Epithelial cell of esophagus (primary cell): Measurements from ENCODE around the gene EHMT1.
"Not testable (repeated sequence)": the region's sequence is repeated elsewhere in the genome, so short reads cannot be mapped to it uniquely, and the experiment has no call there.

Experiments used
- DNase-seq: peaks from one replicate; pipeline ENCODE4 v3.0.0; 2010; ENCODE audit warnings: low read depth
- H3K4me3 ChIP-seq: 2 replicates; pipeline ENCODE4 v1.5.1; 2011; ENCODE audit warnings: mild to moderate bottlenecking, low read length, control low read depth
- CTCF ChIP-seq: IDR thresholded peaks from 2 replicates; pipeline ENCODE4 v1.5.1; 2011; ENCODE audit warnings: low read depth, mild to moderate bottlenecking, low read length, control low read depth, inconsistent platforms; ENCODE audit not compliant: insufficient read depth; ENCODE audit errors: missing control alignments

EHMT1 gene

GRCh38 chr9:137619240-137620047 lies 639 bp downstream of the EHMT1 start:
- no peak for TF ChIP-seq CTCF
- DNase-seq: peak; percentile 50
- H3K4me3 ChIP-seq: peak overlapping the region; percentile 75

DNA sequence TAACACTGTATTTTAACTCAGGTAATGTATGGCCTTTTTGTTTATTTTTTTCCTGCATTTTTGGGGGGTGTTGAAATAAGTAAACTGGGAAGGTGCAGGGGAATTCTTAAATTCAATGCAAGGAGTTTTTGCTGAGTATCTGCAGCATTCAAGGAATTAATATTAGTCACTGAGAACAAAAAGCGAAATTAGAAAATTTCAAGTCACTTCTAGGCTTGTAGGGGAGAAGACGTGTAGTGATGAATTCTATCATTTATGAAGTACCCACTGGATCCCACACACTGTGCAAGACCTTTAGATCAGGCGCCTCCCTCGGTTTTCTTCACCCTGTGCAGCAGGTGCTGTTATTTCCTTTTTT lies 1.2 kb downstream of the EHMT1 start:
- no peak for DNase-seq
- H3K4me3 ChIP-seq: peak overlapping the region; percentile 75
- no peak for TF ChIP-seq CTCF

DNA sequence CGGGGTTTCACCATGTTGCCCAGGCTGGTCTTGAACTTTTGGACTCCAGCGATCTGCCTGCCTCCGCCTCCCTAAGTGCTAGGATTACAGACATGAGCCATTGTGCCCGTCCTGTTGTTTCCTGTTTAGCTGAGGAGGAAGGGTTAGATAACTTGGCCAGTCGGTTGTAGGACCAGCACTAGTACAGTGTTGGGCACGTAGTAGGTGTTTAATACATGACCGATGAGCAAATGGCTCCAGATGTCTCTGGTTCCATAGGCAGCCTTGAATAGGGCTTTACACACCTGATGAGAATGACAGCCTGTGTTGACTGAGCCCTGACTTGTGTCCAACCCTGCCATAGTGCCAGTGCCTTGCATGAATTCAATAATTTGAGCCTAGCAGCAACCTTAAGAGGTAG lies 1.8 kb downstream of the EHMT1 start:
- H3K4me3 ChIP-seq: no peak overlapping the region
- no peak for TF ChIP-seq CTCF
- DNase-seq: no peak

GRCh38 chr9:137621131-137621757 lies 2.4 kb downstream of the EHMT1 start:
- peak; percentile 47 for TF ChIP-seq CTCF
- DNase-seq: peak; percentile 19
- no peak overlapping the region for H3K4me3 ChIP-seq

GRCh38 chr9:137622211-137622610 lies 3.4 kb downstream of the EHMT1 start:
- H3K4me3 ChIP-seq, DNase-seq: not testable (repeated sequence)

DNA sequence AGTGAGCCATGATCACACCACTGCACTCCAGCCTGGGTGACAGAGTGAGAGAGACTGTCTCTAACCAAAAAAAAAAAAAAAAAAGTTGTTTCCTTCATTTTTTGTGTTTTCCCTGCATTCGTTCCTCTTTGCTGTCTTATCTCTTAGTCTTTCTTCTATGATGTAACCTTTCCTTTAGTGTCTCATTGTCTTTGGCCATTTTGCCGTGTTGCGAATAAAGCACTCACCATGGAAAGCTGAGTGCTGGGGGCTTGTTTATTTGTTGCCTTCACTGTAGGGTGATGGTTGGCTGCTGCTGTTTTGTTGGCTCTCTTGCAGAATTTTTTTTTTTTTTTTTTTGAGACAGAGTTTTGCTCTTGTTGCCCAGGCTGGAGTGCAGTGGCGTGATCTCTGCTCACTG lies 7.7 kb downstream of the EHMT1 start:
- DNase-seq: no peak
- TF ChIP-seq CTCF: no peak
- H3K4me3 ChIP-seq: no peak overlapping the region

GRCh38 chr9:137627406-137627805 lies 8.6 kb downstream of the EHMT1 start:
- not testable (repeated sequence) for DNase-seq, H3K4me3 ChIP-seq

DNA sequence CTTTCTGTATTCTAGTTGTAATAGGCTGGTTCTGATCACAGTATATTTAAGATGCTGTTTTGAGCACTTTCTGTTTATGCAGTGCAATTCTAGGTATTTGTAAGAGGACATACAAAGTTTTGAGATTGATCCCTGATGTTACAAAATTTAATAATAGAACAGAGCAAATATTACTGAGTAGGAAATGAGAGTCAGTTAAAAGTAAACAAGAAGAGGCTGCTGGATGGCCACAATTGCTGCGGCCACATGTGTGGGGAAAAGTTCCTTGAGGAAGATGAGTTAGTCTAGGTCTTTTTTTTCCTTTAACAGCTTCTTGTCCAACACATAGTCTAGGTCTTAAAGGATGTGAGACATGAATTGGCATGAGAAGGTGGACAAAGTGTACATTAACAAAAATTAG lies 11.3 kb downstream of the EHMT1 start:
- no peak for TF ChIP-seq CTCF
- H3K4me3 ChIP-seq: no peak overlapping the region
- no peak for DNase-seq
